OCI-LY7 (cell line): ENCODE data around the gene ZNF804A.

Experiments
- CTCF ChIP-seq: fragments of 200-600 bp; sonication (generic); conservative IDR thresholded peaks from 2 replicates; pipeline ENCODE4 v1.5.1; 2014; ENCODE audit warnings: mild to moderate bottlenecking, antibody characterized with exemption, low read length, moderate library complexity, mixed read lengths
- EZH2phosphoT487 ChIP-seq: fragments of 200-600 bp; sonication (generic); IDR thresholded peaks from 2 replicates; pipeline ENCODE4 v1.6.1; 2018; ENCODE audit warnings: low read depth, borderline replicate concordance, mild to moderate bottlenecking, mixed run types, antibody characterized with exemption, low read length, moderate library complexity, mixed read lengths

- TF ChIP-seq CTCF (no peak), EZH2phosphoT487 (no peak)
Measured at GRCh38 chr2:184927040-184927439, 328.7 kb downstream of the ZNF804A start.
